Tongue (tissue), 2 donors: ENCODE data around the gene FNDC10. TPM values are rescaled to one million over a fixed set of nuclear protein-coding genes. Genes with fewer than 3 reads are reported as not detected.
"Not testable (repeated sequence)": the region's sequence is repeated elsewhere in the genome, so short reads cannot be mapped to it uniquely, and the experiment has no call there.

Source experiments
- DNase-seq: peaks from one replicate; pipeline ENCODE4 v3.0.0-alpha.2; 2015
- total RNA-seq: library from RNA; depleted of rRNA; stranded (reverse); fragments of >200 nt; gene quantifications from one replicate; pipeline ENCODE4 v1.2.3, GENCODE V29; 2014

Gene FNDC10
- total RNA-seq, 1 donor from 2014 or later, result 1.0 TPM

- no peak for DNase-seq
These were observed 32.6 kb downstream of the FNDC10 start for GRCh38 chr1:1567152-1567875.

- no peak for DNase-seq
These were observed 34.6 kb downstream of the FNDC10 start for GRCh38 chr1:1565340-1565739.

- no peak for DNase-seq
These were observed 35.7 kb downstream of the FNDC10 start for GRCh38 chr1:1564268-1564667.

- no peak for DNase-seq
These were observed 36.2 kb downstream of the FNDC10 start for GRCh38 chr1:1563688-1564087.

- DNase-seq, result no peak
These were observed 37.3 kb downstream of the FNDC10 start for GRCh38 chr1:1562556-1563195.

GRCh38 chr1:1561801-1562470 is 38.0 kb downstream of the FNDC10 start:
- DNase-seq, result no peak

- no peak for DNase-seq
These were observed 39.8 kb downstream of the FNDC10 start for GRCh38 chr1:1560178-1560577.

GRCh38 chr1:1559066-1559465 is 40.9 kb downstream of the FNDC10 start:
- DNase-seq, result no peak

- no peak for DNase-seq
These were observed 41.3 kb downstream of the FNDC10 start for GRCh38 chr1:1558591-1558990.

GRCh38 chr1:1557688-1558087 is 42.2 kb downstream of the FNDC10 start:
- not testable (repeated sequence) for DNase-seq

GRCh38 chr1:1556961-1557360 is 43.0 kb downstream of the FNDC10 start:
- DNase-seq, result not testable (repeated sequence)

- no peak for DNase-seq
These were observed 43.4 kb downstream of the FNDC10 start for GRCh38 chr1:1556505-1556904.

- no peak for DNase-seq
These were observed 44.7 kb downstream of the FNDC10 start for GRCh38 chr1:1554926-1555915.

- no peak for DNase-seq
These were observed 45.4 kb downstream of the FNDC10 start for GRCh38 chr1:1554550-1554925.

- DNase-seq, result no peak
These were observed 46.0 kb downstream of the FNDC10 start for GRCh38 chr1:1553821-1554494.

- DNase-seq, result no peak
These were observed 47.7 kb downstream of the FNDC10 start for GRCh38 chr1:1552263-1552639.

- no peak for DNase-seq
These were observed 48.2 kb downstream of the FNDC10 start for GRCh38 chr1:1551524-1552262.

GRCh38 chr1:1550591-1551432 is 49.1 kb downstream of the FNDC10 start:
- DNase-seq, result peak; percentile 56

GRCh38 chr1:1550087-1550486 is 49.8 kb downstream of the FNDC10 start:
- DNase-seq, result no peak

GRCh38 chr1:1548591-1548990 is 51.3 kb downstream of the FNDC10 start:
- no peak for DNase-seq
